Osteoblast (primary cell): ENCODE measurements around the gene CLN3. TPM values are rescaled to one million over a fixed set of nuclear protein-coding genes. Genes with fewer than 3 reads are reported as not detected.

Experiments used
- DNase-seq: peaks from one replicate; pipeline ENCODE4 v3.0.0; 2011; ENCODE audit warnings: low spot score, mixed read lengths; ENCODE audit not compliant: insufficient read length; ENCODE audit errors: missing footprints
- H2AFZ ChIP-seq: 2 replicates; pipeline ENCODE4 v1.6.0; 2011; ENCODE audit warnings: mild to moderate bottlenecking, low read length
- H3K27ac ChIP-seq: 2 replicates; pipeline ENCODE4 v1.5.1; 2011; ENCODE audit warnings: mild to moderate bottlenecking, low read depth, low read length, moderate library complexity
- H3K27me3 ChIP-seq: 2 replicates; pipeline ENCODE4 v1.6.0; 2012; ENCODE audit warnings: mild to moderate bottlenecking, control low read depth, inconsistent platforms, low read length, moderate library complexity; ENCODE audit not compliant: insufficient read depth
- H3K36me3 ChIP-seq: 2 replicates; pipeline ENCODE4 v1.5.1; 2011; ENCODE audit warnings: mild to moderate bottlenecking, low read length, control low read depth, moderate library complexity; ENCODE audit not compliant: insufficient read depth
- H3K4me1 ChIP-seq: 2 replicates; pipeline ENCODE4 v1.5.1; 2011; ENCODE audit warnings: mild to moderate bottlenecking, low read length, control low read depth, moderate library complexity; ENCODE audit not compliant: insufficient read depth
- H3K4me2 ChIP-seq: 2 replicates; pipeline ENCODE4 v1.6.0; 2011; ENCODE audit warnings: mild to moderate bottlenecking, low read length; ENCODE audit not compliant: insufficient read depth
- H3K4me3 ChIP-seq: fragments of 200-600 bp; sonication (generic); 3 replicates; pipeline ENCODE4 v1.5.1; 2012; ENCODE audit warnings: mild to moderate bottlenecking, low read length, inconsistent platforms; ENCODE audit not compliant: insufficient read depth
- H3K79me2 ChIP-seq: 2 replicates; pipeline ENCODE4 v1.6.0; 2012; ENCODE audit warnings: mild to moderate bottlenecking, low read length, control low read depth, inconsistent platforms; ENCODE audit not compliant: insufficient read depth
- H3K9me3 ChIP-seq: 2 replicates; pipeline ENCODE4 v1.5.1; 2011; ENCODE audit warnings: low read depth, low read length, control low read depth
- H4K20me1 ChIP-seq: 2 replicates; pipeline ENCODE4 v1.6.0; 2012; ENCODE audit warnings: mild to moderate bottlenecking, low read length, control low read depth; ENCODE audit not compliant: insufficient read depth
- CTCF ChIP-seq: IDR thresholded peaks from 2 replicates; pipeline ENCODE4 v1.5.1; 2011; ENCODE audit warnings: mild to moderate bottlenecking, low read depth, low read length, moderate library complexity; ENCODE audit errors: extremely low read depth
- total RNA-seq: library from RNA; depleted of rRNA; stranded (reverse); fragments of >200 nt; gene quantifications from 2 replicates; pipeline ENCODE4 v1.2.3, GENCODE V29; 2012

CLN3 gene
- total RNA-seq, 1 donor: 27.9 TPM

GRCh38 chr16:28505489-28506137 is 13.7 kb upstream of the CLN3 start:
- no peak overlapping the region for H3K27ac ChIP-seq

GRCh38 chr16:28504707-28505404 is 13.0 kb upstream of the CLN3 start:
- no peak for TF ChIP-seq CTCF
- Histone ChIP-seq H3K4me2 (no peak overlapping the region), H3K4me1 (no peaks in the 10 kb centered on the region), H3K27me3 (peaks cover 22% of the 10 kb centered on the region), H3K79me2 (no peaks in the 10 kb centered on the region), H3K36me3 (no peaks in the 10 kb centered on the region), H3K27ac (no peak overlapping the region), H4K20me1 (no peaks in the 10 kb centered on the region), H3K9me3 (no peaks in the 10 kb centered on the region), H3K4me3 (no peak overlapping the region), H2AFZ (no peak overlapping the region)
- DNase-seq: peak; percentile 76

More at GRCh38 chr16:28505489-28506137, 13.7 kb upstream of the CLN3 start:
- Histone ChIP-seq H3K27me3 (peaks cover 22% of the 10 kb centered on the region), H3K4me2 (no peak overlapping the region), H3K79me2 (no peaks in the 10 kb centered on the region), H3K36me3 (no peaks in the 10 kb centered on the region), H3K9me3 (no peaks in the 10 kb centered on the region), H3K4me1 (no peaks in the 10 kb centered on the region), H2AFZ (no peak overlapping the region), H4K20me1 (no peaks in the 10 kb centered on the region), H3K4me3 (no peak overlapping the region)
- peak; percentile 44 for DNase-seq
- no peak for TF ChIP-seq CTCF

- peaks cover 22% of the 10 kb centered on the region for H3K27me3 ChIP-seq
- no peak overlapping the region for H3K27ac ChIP-seq
- no peak for TF ChIP-seq CTCF
- H3K4me1 ChIP-seq: no peaks in the 10 kb centered on the region
- H3K36me3 ChIP-seq: no peaks in the 10 kb centered on the region
- no peaks in the 10 kb centered on the region for H3K9me3 ChIP-seq
- no peak overlapping the region for H3K4me3 ChIP-seq
- no peak overlapping the region for H3K4me2 ChIP-seq
- H2AFZ ChIP-seq: no peak overlapping the region
- no peaks in the 10 kb centered on the region for H3K79me2 ChIP-seq
- no peaks in the 10 kb centered on the region for H4K20me1 ChIP-seq
- DNase-seq: peak; percentile 73
Measured at GRCh38 chr16:28503470-28504259, 11.8 kb upstream of the CLN3 start.

DNA sequence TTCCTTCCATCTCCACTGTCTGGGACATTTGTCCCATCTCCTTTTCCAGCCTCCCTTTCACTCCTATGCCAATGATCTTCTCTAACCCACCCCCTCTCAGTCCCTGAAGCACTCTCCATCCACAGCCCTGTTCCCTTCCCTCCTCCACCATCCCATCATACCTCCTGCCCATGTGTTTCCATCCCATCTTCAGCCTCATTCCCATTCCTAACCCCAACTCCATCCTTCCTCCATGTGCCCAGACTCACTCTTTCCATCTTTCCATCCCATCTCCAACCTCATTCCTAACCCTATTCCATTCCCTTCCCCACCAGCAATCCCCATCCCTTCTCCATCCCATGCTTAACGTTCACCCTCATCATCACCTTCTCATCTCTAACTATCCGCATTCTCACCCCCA is 10.4 kb upstream of the CLN3 start:
- Histone ChIP-seq H3K27me3 (peaks cover 19% of the 10 kb centered on the region), H4K20me1 (no peaks in the 10 kb centered on the region), H3K4me2 (no peak overlapping the region), H3K4me1 (no peaks in the 10 kb centered on the region), H3K36me3 (no peaks in the 10 kb centered on the region), H3K9me3 (no peaks in the 10 kb centered on the region), H2AFZ (no peak overlapping the region), H3K4me3 (no peak overlapping the region), H3K79me2 (no peaks in the 10 kb centered on the region), H3K27ac (no peak overlapping the region)
- TF ChIP-seq CTCF: no peak
- DNase-seq: peak; percentile 84
